ENCODE measurements around the gene IQCK.
A peak's percentile ranks its signal among the peaks of the same experiment; 100 is the strongest.

Gene IQCK

GRCh38 chr16:19802612-19803011 is 84.5 kb downstream of the IQCK start:
- H2AK5ac ChIP-seq (ENCODE audit: low read length, severe bottlenecking) = no peak overlapping the region
- no peaks in the 10 kb centered on the region for H3K36me3 ChIP-seq (ENCODE audit: control insufficient read depth in 1 of 2, insufficient read depth in 2 of 2, low read depth in 1 of 2, low read length in 2 of 2)
- H3K27me3 ChIP-seq (ENCODE audit: control insufficient read depth in 1 of 2, insufficient read depth in 1 of 2, low read length in 2 of 2) = no peaks in the 10 kb centered on the region
- no peak overlapping the region for H2BK5ac ChIP-seq (ENCODE audit: low read depth, low read length, poor library complexity, severe bottlenecking)
- no peak overlapping the region for H2BK15ac ChIP-seq (ENCODE audit: low read depth, poor library complexity, severe bottlenecking)
- H3K4me2 ChIP-seq (ENCODE audit: low read length, poor library complexity, severe bottlenecking) = no peak overlapping the region
- H3K23ac ChIP-seq (ENCODE audit: low read length in 2 of 2) = no peak overlapping the region
- H3K4me1 ChIP-seq (ENCODE audit: control insufficient read depth, insufficient read depth, low read depth, low read length) = peaks cover 5% of the 10 kb centered on the region
- no peak overlapping the region for H4K8ac ChIP-seq (ENCODE audit: low read length)
- H3K18ac ChIP-seq (ENCODE audit: low read depth in 1 of 2, low read length in 2 of 2) = no peak overlapping the region
- H4K91ac ChIP-seq (ENCODE audit: low read length) = no peak overlapping the region
- no peak overlapping the region for H2BK120ac ChIP-seq (ENCODE audit: low read depth, low read length)
- no peak overlapping the region for H3K9ac ChIP-seq (ENCODE audit: low read length)
- H3K79me1 ChIP-seq (replicated peaks; ENCODE audit: low read length, poor library complexity, severe bottlenecking) = no peaks in the 10 kb centered on the region
- H2BK12ac ChIP-seq (ENCODE audit: low read length in 2 of 2) = no peak overlapping the region
- DNase-seq = no peak
- H2AFZ ChIP-seq (ENCODE audit: low read depth, low read length) = no peak overlapping the region
- no peak overlapping the region for H3K4ac ChIP-seq (ENCODE audit: low read depth in 1 of 2, low read length in 2 of 2)
- no peak overlapping the region for H3K27ac ChIP-seq (ENCODE audit: low read length, poor library complexity, severe bottlenecking)
- H3K9me3 ChIP-seq (ENCODE audit: control insufficient read depth, low read length) = peaks cover 10% of the 10 kb centered on the region
- 93% methylated on average over 8 of the region's 8 CpGs for WGBS
- H3K4me3 ChIP-seq (ENCODE audit: insufficient read depth in 1 of 2, low read depth in 1 of 2, low read length in 2 of 2) = no peak overlapping the region
- H3K14ac ChIP-seq (ENCODE audit: low read length in 2 of 2) = no peak overlapping the region

GRCh38 chr16:19804538-19805323 is 86.7 kb downstream of the IQCK start:
- Histone ChIP-seq H2BK120ac (ENCODE audit: low read depth, low read length) (no peak overlapping the region), H2AK5ac (ENCODE audit: low read length, severe bottlenecking) (peak overlapping the region; percentile 35), H3K9ac (ENCODE audit: low read length) (no peak overlapping the region), H3K27me3 (ENCODE audit: control insufficient read depth in 1 of 2, insufficient read depth in 1 of 2, low read length in 2 of 2) (no peaks in the 10 kb centered on the region), H2AFZ (ENCODE audit: low read depth, low read length) (no peak overlapping the region), H4K8ac (ENCODE audit: low read length) (no peak overlapping the region), H3K4me3 (ENCODE audit: insufficient read depth in 1 of 2, low read depth in 1 of 2, low read length in 2 of 2) (no peak overlapping the region), H3K79me1 (replicated peaks; ENCODE audit: low read length, poor library complexity, severe bottlenecking) (no peaks in the 10 kb centered on the region), H3K18ac (ENCODE audit: low read depth in 1 of 2, low read length in 2 of 2) (no peak overlapping the region), H2BK12ac (ENCODE audit: low read length in 2 of 2) (no peak overlapping the region), H4K91ac (ENCODE audit: low read length) (no peak overlapping the region), H3K14ac (ENCODE audit: low read length in 2 of 2) (no peak overlapping the region), H2BK5ac (ENCODE audit: low read depth, low read length, poor library complexity, severe bottlenecking) (no peak overlapping the region), H3K36me3 (ENCODE audit: control insufficient read depth in 1 of 2, insufficient read depth in 2 of 2, low read depth in 1 of 2, low read length in 2 of 2) (no peaks in the 10 kb centered on the region), H3K4me2 (ENCODE audit: low read length, poor library complexity, severe bottlenecking) (no peak overlapping the region), H3K27ac (ENCODE audit: low read length, poor library complexity, severe bottlenecking) (no peak overlapping the region), H3K23ac (ENCODE audit: low read length in 2 of 2) (no peak overlapping the region), H3K4ac (ENCODE audit: low read depth in 1 of 2, low read length in 2 of 2) (no peak overlapping the region), H3K9me3 (ENCODE audit: control insufficient read depth, low read length) (peaks cover 10% of the 10 kb centered on the region), H3K4me1 (ENCODE audit: control insufficient read depth, insufficient read depth, low read depth, low read length) (peaks cover 18% of the 10 kb centered on the region), H2BK15ac (ENCODE audit: low read depth, poor library complexity, severe bottlenecking) (no peak overlapping the region)
- DNase-seq = no peak
- WGBS = 80% methylated on average over 9 of the region's 10 CpGs

GRCh38 chr16:19805459-19806162 is 87.5 kb downstream of the IQCK start:
- Histone ChIP-seq H3K23ac (ENCODE audit: low read length in 2 of 2) (no peak overlapping the region), H2BK12ac (ENCODE audit: low read length in 2 of 2) (no peak overlapping the region), H2AFZ (ENCODE audit: low read depth, low read length) (no peak overlapping the region), H3K4me1 (ENCODE audit: control insufficient read depth, insufficient read depth, low read depth, low read length) (peaks cover 22% of the 10 kb centered on the region), H3K4me3 (ENCODE audit: insufficient read depth in 1 of 2, low read depth in 1 of 2, low read length in 2 of 2) (no peak overlapping the region), H3K9ac (ENCODE audit: low read length) (no peak overlapping the region), H2BK120ac (ENCODE audit: low read depth, low read length) (no peak overlapping the region), H3K18ac (ENCODE audit: low read depth in 1 of 2, low read length in 2 of 2) (no peak overlapping the region), H3K79me1 (replicated peaks; ENCODE audit: low read length, poor library complexity, severe bottlenecking) (no peaks in the 10 kb centered on the region), H3K14ac (ENCODE audit: low read length in 2 of 2) (no peak overlapping the region), H2BK15ac (ENCODE audit: low read depth, poor library complexity, severe bottlenecking) (no peak overlapping the region), H3K4ac (ENCODE audit: low read depth in 1 of 2, low read length in 2 of 2) (no peak overlapping the region), H4K91ac (ENCODE audit: low read length) (no peak overlapping the region), H3K9me3 (ENCODE audit: control insufficient read depth, low read length) (peaks cover 10% of the 10 kb centered on the region), H3K27ac (ENCODE audit: low read length, poor library complexity, severe bottlenecking) (no peak overlapping the region), H3K27me3 (ENCODE audit: control insufficient read depth in 1 of 2, insufficient read depth in 1 of 2, low read length in 2 of 2) (no peaks in the 10 kb centered on the region), H2BK5ac (ENCODE audit: low read depth, low read length, poor library complexity, severe bottlenecking) (no peak overlapping the region), H3K36me3 (ENCODE audit: control insufficient read depth in 1 of 2, insufficient read depth in 2 of 2, low read depth in 1 of 2, low read length in 2 of 2) (no peaks in the 10 kb centered on the region), H2AK5ac (ENCODE audit: low read length, severe bottlenecking) (no peak overlapping the region), H4K8ac (ENCODE audit: low read length) (no peak overlapping the region), H3K4me2 (ENCODE audit: low read length, poor library complexity, severe bottlenecking) (no peak overlapping the region)
- no peak for DNase-seq
- WGBS = 97% methylated on average over 3 of the region's 4 CpGs

- H3K4me2 ChIP-seq (ENCODE audit: low read length, poor library complexity, severe bottlenecking) = peak overlapping the region; percentile 24
- no peak overlapping the region for H3K4ac ChIP-seq (ENCODE audit: low read depth in 1 of 2, low read length in 2 of 2)
- H4K91ac ChIP-seq (ENCODE audit: low read length) = no peak overlapping the region
- no peak overlapping the region for H2BK12ac ChIP-seq (ENCODE audit: low read length in 2 of 2)
- no peak overlapping the region for H3K18ac ChIP-seq (ENCODE audit: low read depth in 1 of 2, low read length in 2 of 2)
- no peak overlapping the region for H2BK15ac ChIP-seq (ENCODE audit: low read depth, poor library complexity, severe bottlenecking)
- WGBS = 95% methylated on average over 5 of the region's 5 CpGs
- H3K79me1 ChIP-seq (replicated peaks; ENCODE audit: low read length, poor library complexity, severe bottlenecking) = no peaks in the 10 kb centered on the region
- peak overlapping the region; percentile 96 for H3K27ac ChIP-seq (ENCODE audit: low read length, poor library complexity, severe bottlenecking)
- no peaks in the 10 kb centered on the region for H3K36me3 ChIP-seq (ENCODE audit: control insufficient read depth in 1 of 2, insufficient read depth in 2 of 2, low read depth in 1 of 2, low read length in 2 of 2)
- no peak overlapping the region for H4K8ac ChIP-seq (ENCODE audit: low read length)
- H3K4me3 ChIP-seq (ENCODE audit: insufficient read depth in 1 of 2, low read depth in 1 of 2, low read length in 2 of 2) = no peak overlapping the region
- no peak overlapping the region for H2BK120ac ChIP-seq (ENCODE audit: low read depth, low read length)
- H3K4me1 ChIP-seq (ENCODE audit: control insufficient read depth, insufficient read depth, low read depth, low read length) = peaks cover 25% of the 10 kb centered on the region
- H3K9ac ChIP-seq (ENCODE audit: low read length) = no peak overlapping the region
- H3K14ac ChIP-seq (ENCODE audit: low read length in 2 of 2) = no peak overlapping the region
- no peak overlapping the region for H3K23ac ChIP-seq (ENCODE audit: low read length in 2 of 2)
- H2AFZ ChIP-seq (ENCODE audit: low read depth, low read length) = no peak overlapping the region
- no peaks in the 10 kb centered on the region for H3K27me3 ChIP-seq (ENCODE audit: control insufficient read depth in 1 of 2, insufficient read depth in 1 of 2, low read length in 2 of 2)
- peak overlapping the region; percentile 90 for H2BK5ac ChIP-seq (ENCODE audit: low read depth, low read length, poor library complexity, severe bottlenecking)
- peaks cover 14% of the 10 kb centered on the region for H3K9me3 ChIP-seq (ENCODE audit: control insufficient read depth, low read length)
- no peak for DNase-seq
- H2AK5ac ChIP-seq (ENCODE audit: low read length, severe bottlenecking) = peak overlapping the region; percentile 56
Observed at GRCh38 chr16:19808061-19808641, 90.1 kb downstream of the IQCK start.

Data from mesenchymal stem cell (in vitro differentiated cells and primary cell).